OCI-LY7 (cell line): Measurements from ENCODE around the gene TP53I11.

Experiments
- CTCF ChIP-seq: fragments of 200-600 bp; sonication (generic); conservative IDR thresholded peaks from 2 replicates; pipeline ENCODE4 v1.5.1; 2014; ENCODE audit warnings: mild to moderate bottlenecking, antibody characterized with exemption, low read length, moderate library complexity, mixed read lengths
- EZH2phosphoT487 ChIP-seq: fragments of 200-600 bp; sonication (generic); IDR thresholded peaks from 2 replicates; pipeline ENCODE4 v1.6.1; 2018; ENCODE audit warnings: low read depth, borderline replicate concordance, mild to moderate bottlenecking, mixed run types, antibody characterized with exemption, low read length, moderate library complexity, mixed read lengths

GRCh38 chr11:44964526-44965209, 14.0 kb upstream of the TP53I11 start:
- TF ChIP-seq CTCF (no peak), EZH2phosphoT487 (no peak)
